ENCODE measurements around the gene LRP1. TPM values are rescaled to one million over a fixed set of nuclear protein-coding genes. Genes with fewer than 3 reads are reported as not detected.
A peak's percentile ranks its signal among the peaks of the same experiment; 100 is the strongest.

The LRP1 gene
- total RNA-seq, 1 donor from 2014 or later = 138 TPM

- TF ChIP-seq CTCF (conservative IDR thresholded peaks at IDR 0.05) = no peak
- Mint-ChIP-seq H3K9me3 (no peaks in the 10 kb centered on the region), H3K4me3 (peak overlapping the region; percentile 98), H3K27me3 (no peaks in the 10 kb centered on the region), H3K27ac (peak overlapping the region; percentile 93), H3K36me3 (peaks cover 7% of the 10 kb centered on the region), H3K4me1 (ENCODE audit: unreplicated experiment) (peaks cover 47% of the 10 kb centered on the region)
- peak; percentile 75 for DNase-seq (ENCODE audit: extremely low spot score, unreplicated experiment)
These were observed 38.7 kb upstream of the LRP1 start for GRCh38 chr12:57089271-57090245.

GRCh38 chr12:57090490-57090889 lies 37.8 kb upstream of the LRP1 start:
- H3K4me1 Mint-ChIP-seq (ENCODE audit: unreplicated experiment) = peaks cover 41% of the 10 kb centered on the region

GRCh38 chr12:57090924-57091637 lies 37.2 kb upstream of the LRP1 start:
- peaks cover 11% of the 10 kb centered on the region for H3K36me3 Mint-ChIP-seq
- H3K27me3 Mint-ChIP-seq = no peaks in the 10 kb centered on the region
- H3K9me3 Mint-ChIP-seq = no peaks in the 10 kb centered on the region
- peak overlapping the region; percentile 80 for H3K27ac Mint-ChIP-seq
- peak overlapping the region; percentile 98 for H3K4me3 Mint-ChIP-seq
- DNase-seq (ENCODE audit: extremely low spot score, unreplicated experiment) = no peak
- TF ChIP-seq CTCF (conservative IDR thresholded peaks at IDR 0.05) = no peak
- peaks cover 40% of the 10 kb centered on the region for H3K4me1 Mint-ChIP-seq (ENCODE audit: unreplicated experiment)

More at GRCh38 chr12:57090490-57090889, 37.8 kb upstream of the LRP1 start:
- no peak for TF ChIP-seq CTCF (conservative IDR thresholded peaks at IDR 0.05)
- H3K27ac Mint-ChIP-seq = peak overlapping the region; percentile 80
- DNase-seq (ENCODE audit: extremely low spot score, unreplicated experiment) = no peak
- peaks cover 7% of the 10 kb centered on the region for H3K36me3 Mint-ChIP-seq
- peak overlapping the region; percentile 98 for H3K4me3 Mint-ChIP-seq
- no peaks in the 10 kb centered on the region for H3K9me3 Mint-ChIP-seq
- H3K27me3 Mint-ChIP-seq = no peaks in the 10 kb centered on the region

GRCh38 chr12:57091638-57092528 lies 36.4 kb upstream of the LRP1 start:
- H3K4me1 Mint-ChIP-seq (ENCODE audit: unreplicated experiment) = peaks cover 36% of the 10 kb centered on the region
- no peak for TF ChIP-seq CTCF (conservative IDR thresholded peaks at IDR 0.05)
- peak overlapping the region; percentile 83 for H3K4me3 Mint-ChIP-seq
- DNase-seq (ENCODE audit: extremely low spot score, unreplicated experiment) = no peak
- H3K9me3 Mint-ChIP-seq = no peaks in the 10 kb centered on the region
- H3K36me3 Mint-ChIP-seq = peaks cover 19% of the 10 kb centered on the region
- peak overlapping the region; percentile 67 for H3K27ac Mint-ChIP-seq
- no peaks in the 10 kb centered on the region for H3K27me3 Mint-ChIP-seq

GRCh38 chr12:57092529-57092862 lies 35.8 kb upstream of the LRP1 start:
- Mint-ChIP-seq H3K4me1 (ENCODE audit: unreplicated experiment) (peaks cover 35% of the 10 kb centered on the region), H3K4me3 (peak overlapping the region; percentile 83)

More at GRCh38 chr12:57092529-57092862, 35.8 kb upstream of the LRP1 start:
- Mint-ChIP-seq H3K27ac (peak overlapping the region; percentile 67), H3K36me3 (peaks cover 19% of the 10 kb centered on the region), H3K9me3 (no peaks in the 10 kb centered on the region), H3K27me3 (no peaks in the 10 kb centered on the region)
- no peak for TF ChIP-seq CTCF (conservative IDR thresholded peaks at IDR 0.05)
- no peak for DNase-seq (ENCODE audit: extremely low spot score, unreplicated experiment)
